ENCODE results near the gene MTARC2. TPM values are rescaled to one million over a fixed set of nuclear protein-coding genes. Genes with fewer than 3 reads are reported as not detected.

MTARC2 gene
- total and polyA plus RNA-seq, 2 of the 13 experiments (the other 11 are each of a cell fraction or from before 2014, with no cell fraction given), result 8.5 to 10.1 TPM

DNA sequence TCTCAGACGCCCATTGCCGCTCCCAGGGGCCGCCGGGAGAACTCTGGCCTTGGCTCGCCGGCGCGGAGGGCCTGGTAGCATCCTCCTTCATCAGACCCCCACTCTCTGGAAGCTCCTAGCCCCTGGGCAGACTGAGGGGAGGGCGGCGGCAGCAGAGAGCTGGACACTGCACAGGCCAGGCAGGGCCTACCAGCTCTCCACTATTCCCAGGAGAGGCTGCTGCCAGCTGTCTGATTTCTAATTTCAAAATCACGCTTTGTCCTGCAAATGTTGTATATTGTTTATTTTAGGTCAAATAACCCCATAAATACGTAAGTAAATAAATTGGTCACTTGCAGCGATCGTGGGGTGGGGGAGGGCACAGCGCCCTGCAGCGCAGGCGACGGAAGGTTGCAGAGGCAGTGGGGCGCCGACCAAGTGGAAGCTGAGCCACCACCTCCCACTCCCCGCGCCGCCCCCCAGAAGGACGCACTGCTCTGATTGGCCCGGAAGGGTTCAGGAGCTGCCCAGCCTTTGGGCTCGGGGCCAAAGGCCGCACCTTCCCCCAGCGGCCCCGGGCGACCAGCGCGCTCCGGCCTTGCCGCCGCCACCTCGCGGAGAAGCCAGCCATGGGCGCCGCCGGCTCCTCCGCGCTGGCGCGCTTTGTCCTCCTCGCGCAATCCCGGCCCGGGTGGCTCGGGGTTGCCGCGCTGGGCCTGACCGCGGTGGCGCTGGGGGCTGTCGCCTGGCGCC, 38.4 kb downstream of the MTARC2 start, which contains the start of gene MTARC1 (continued):
- TF ChIP-seq ZNF614 (CRISPR knock-in tag; IDR thresholded peaks at IDR 0.05; ENCODE audit: borderline replicate concordance), result no peak; the same call in 1 of the 2 replicates
- no peak for TF ChIP-seq NR2F6 (IDR thresholded peaks at IDR 0.05)
- TF ChIP-seq NR2F6 (CRISPR knock-in tag; IDR thresholded peaks at IDR 0.05), result peak; percentile 45; the same call in 1 of the 2 replicates
- TF ChIP-seq ATRX (CRISPR knock-in tag; IDR thresholded peaks at IDR 0.05; ENCODE audit: borderline replicate concordance), result no peak
- TF ChIP-seq, protein P1, sequence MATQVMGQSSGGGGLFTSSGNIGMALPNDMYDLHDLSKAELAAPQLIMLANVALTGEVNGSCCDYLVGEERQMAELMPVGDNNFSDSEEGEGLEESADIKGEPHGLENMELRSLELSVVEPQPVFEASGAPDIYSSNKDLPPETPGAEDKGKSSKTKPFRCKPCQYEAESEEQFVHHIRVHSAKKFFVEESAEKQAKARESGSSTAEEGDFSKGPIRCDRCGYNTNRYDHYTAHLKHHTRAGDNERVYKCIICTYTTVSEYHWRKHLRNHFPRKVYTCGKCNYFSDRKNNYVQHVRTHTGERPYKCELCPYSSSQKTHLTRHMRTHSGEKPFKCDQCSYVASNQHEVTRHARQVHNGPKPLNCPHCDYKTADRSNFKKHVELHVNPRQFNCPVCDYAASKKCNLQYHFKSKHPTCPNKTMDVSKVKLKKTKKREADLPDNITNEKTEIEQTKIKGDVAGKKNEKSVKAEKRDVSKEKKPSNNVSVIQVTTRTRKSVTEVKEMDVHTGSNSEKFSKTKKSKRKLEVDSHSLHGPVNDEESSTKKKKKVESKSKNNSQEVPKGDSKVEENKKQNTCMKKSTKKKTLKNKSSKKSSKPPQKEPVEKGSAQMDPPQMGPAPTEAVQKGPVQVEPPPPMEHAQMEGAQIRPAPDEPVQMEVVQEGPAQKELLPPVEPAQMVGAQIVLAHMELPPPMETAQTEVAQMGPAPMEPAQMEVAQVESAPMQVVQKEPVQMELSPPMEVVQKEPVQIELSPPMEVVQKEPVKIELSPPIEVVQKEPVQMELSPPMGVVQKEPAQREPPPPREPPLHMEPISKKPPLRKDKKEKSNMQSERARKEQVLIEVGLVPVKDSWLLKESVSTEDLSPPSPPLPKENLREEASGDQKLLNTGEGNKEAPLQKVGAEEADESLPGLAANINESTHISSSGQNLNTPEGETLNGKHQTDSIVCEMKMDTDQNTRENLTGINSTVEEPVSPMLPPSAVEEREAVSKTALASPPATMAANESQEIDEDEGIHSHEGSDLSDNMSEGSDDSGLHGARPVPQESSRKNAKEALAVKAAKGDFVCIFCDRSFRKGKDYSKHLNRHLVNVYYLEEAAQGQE (IDR thresholded peaks at IDR 0.05; ENCODE audit: borderline replicate concordance in 1 of 2, low read depth in 1 of 2, low read length in 2 of 2), result peak in 1 of 2 experiments; percentile 59; a peak in 1 of 4 replicates
- TF ChIP-seq MEF2D (CRISPR knock-in tag; IDR thresholded peaks at IDR 0.05), result no peak
- TF ChIP-seq HOXD1 (CRISPR knock-in tag; IDR thresholded peaks at IDR 0.05), result no peak
- no peak for TF ChIP-seq KLF13 (CRISPR knock-in tag; IDR thresholded peaks at IDR 0.05)
- no peak for TF ChIP-seq NFRKB (IDR thresholded peaks at IDR 0.05)
- no peak for TF ChIP-seq ZFP36L1 (CRISPR knock-in tag; IDR thresholded peaks at IDR 0.05)
- TF ChIP-seq SMC3 (IDR thresholded peaks at IDR 0.05; ENCODE audit: low read length), result no peak
- no peak for TF ChIP-seq ZNF382 (CRISPR knock-in tag; IDR thresholded peaks at IDR 0.05; ENCODE audit: borderline replicate concordance)
- TF ChIP-seq KLF12 (CRISPR knock-in tag; IDR thresholded peaks at IDR 0.05; ENCODE audit: borderline replicate concordance), result peak; percentile 70; the same call in 1 of the 2 replicates
- no peak; the same call in 1 of the 2 replicates for TF ChIP-seq GMEB1 (CRISPR knock-in tag; IDR thresholded peaks at IDR 0.05; ENCODE audit: borderline replicate concordance)
- no peak for TF ChIP-seq TMF1 (CRISPR knock-in tag; IDR thresholded peaks at IDR 0.05; ENCODE audit: low read depth)
- TF ChIP-seq ZBTB1 (CRISPR knock-in tag; IDR thresholded peaks at IDR 0.05; ENCODE audit: borderline replicate concordance), result no peak
- no peak for TF ChIP-seq NCOA1 (CRISPR knock-in tag; IDR thresholded peaks at IDR 0.05)
- TF ChIP-seq BRCA1 (CRISPR knock-in tag; IDR thresholded peaks at IDR 0.05), result no peak
- TF ChIP-seq, protein P2, sequence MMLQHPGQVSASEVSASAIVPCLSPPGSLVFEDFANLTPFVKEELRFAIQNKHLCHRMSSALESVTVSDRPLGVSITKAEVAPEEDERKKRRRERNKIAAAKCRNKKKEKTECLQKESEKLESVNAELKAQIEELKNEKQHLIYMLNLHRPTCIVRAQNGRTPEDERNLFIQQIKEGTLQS (CRISPR knock-in tag; IDR thresholded peaks at IDR 0.05), result no peak
- TF ChIP-seq, protein P3, sequence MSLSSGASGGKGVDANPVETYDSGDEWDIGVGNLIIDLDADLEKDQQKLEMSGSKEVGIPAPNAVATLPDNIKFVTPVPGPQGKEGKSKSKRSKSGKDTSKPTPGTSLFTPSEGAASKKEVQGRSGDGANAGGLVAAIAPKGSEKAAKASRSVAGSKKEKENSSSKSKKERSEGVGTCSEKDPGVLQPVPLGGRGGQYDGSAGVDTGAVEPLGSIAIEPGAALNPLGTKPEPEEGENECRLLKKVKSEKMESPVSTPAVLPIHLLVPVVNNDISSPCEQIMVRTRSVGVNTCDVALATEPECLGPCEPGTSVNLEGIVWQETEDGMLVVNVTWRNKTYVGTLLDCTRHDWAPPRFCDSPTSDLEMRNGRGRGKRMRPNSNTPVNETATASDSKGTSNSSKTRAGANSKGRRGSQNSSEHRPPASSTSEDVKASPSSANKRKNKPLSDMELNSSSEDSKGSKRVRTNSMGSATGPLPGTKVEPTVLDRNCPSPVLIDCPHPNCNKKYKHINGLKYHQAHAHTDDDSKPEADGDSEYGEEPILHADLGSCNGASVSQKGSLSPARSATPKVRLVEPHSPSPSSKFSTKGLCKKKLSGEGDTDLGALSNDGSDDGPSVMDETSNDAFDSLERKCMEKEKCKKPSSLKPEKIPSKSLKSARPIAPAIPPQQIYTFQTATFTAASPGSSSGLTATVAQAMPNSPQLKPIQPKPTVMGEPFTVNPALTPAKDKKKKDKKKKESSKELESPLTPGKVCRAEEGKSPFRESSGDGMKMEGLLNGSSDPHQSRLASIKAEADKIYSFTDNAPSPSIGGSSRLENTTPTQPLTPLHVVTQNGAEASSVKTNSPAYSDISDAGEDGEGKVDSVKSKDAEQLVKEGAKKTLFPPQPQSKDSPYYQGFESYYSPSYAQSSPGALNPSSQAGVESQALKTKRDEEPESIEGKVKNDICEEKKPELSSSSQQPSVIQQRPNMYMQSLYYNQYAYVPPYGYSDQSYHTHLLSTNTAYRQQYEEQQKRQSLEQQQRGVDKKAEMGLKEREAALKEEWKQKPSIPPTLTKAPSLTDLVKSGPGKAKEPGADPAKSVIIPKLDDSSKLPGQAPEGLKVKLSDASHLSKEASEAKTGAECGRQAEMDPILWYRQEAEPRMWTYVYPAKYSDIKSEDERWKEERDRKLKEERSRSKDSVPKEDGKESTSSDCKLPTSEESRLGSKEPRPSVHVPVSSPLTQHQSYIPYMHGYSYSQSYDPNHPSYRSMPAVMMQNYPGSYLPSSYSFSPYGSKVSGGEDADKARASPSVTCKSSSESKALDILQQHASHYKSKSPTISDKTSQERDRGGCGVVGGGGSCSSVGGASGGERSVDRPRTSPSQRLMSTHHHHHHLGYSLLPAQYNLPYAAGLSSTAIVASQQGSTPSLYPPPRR (CRISPR knock-in tag; IDR thresholded peaks at IDR 0.05; ENCODE audit: borderline replicate concordance), result peak; percentile 61

All from HepG2 (cell line).